Globus pallidus (tissue), 1 donor: Measurements from ENCODE around the gene PKDCC.
A peak's percentile ranks its signal among the peaks of the same experiment; 100 is the strongest.
"Not testable (repeated sequence)": the region's sequence is repeated elsewhere in the genome, so short reads cannot be mapped to it uniquely, and the experiment has no call there.

Experiments used
- DNase-seq: peaks from one replicate; pipeline ENCODE4 v3.0.0-alpha.2; 2015; ENCODE audit warnings: low spot score

PKDCC gene

GRCh38 chr2:42030200-42030759, 17.5 kb upstream of the PKDCC start:
- DNase-seq = no peak

- peak; percentile 60 for DNase-seq
Measured at GRCh38 chr2:42030829-42031228, 17.0 kb upstream of the PKDCC start.

GRCh38 chr2:42031281-42032223, 16.3 kb upstream of the PKDCC start:
- DNase-seq = no peak

GRCh38 chr2:42032224-42032620, 15.6 kb upstream of the PKDCC start:
- no peak for DNase-seq

GRCh38 chr2:42032745-42033144, 15.1 kb upstream of the PKDCC start:
- no peak for DNase-seq

- DNase-seq = not testable (repeated sequence)
Measured at GRCh38 chr2:42034096-42034495, 13.7 kb upstream of the PKDCC start.

- DNase-seq = no peak
Measured at GRCh38 chr2:42035241-42035640, 12.6 kb upstream of the PKDCC start.

GRCh38 chr2:42036413-42036812, 11.4 kb upstream of the PKDCC start:
- DNase-seq = no peak

GRCh38 chr2:42036940-42037339, 10.9 kb upstream of the PKDCC start:
- DNase-seq = no peak

GRCh38 chr2:42040643-42041278, 7.1 kb upstream of the PKDCC start:
- no peak for DNase-seq

GRCh38 chr2:42041377-42042127, 6.3 kb upstream of the PKDCC start:
- DNase-seq = no peak

GRCh38 chr2:42042631-42043355, 5.0 kb upstream of the PKDCC start:
- no peak for DNase-seq

GRCh38 chr2:42043789-42044394, 3.9 kb upstream of the PKDCC start:
- DNase-seq = no peak

GRCh38 chr2:42044939-42045338, 2.9 kb upstream of the PKDCC start:
- DNase-seq = no peak

GRCh38 chr2:42045352-42045751, 2.5 kb upstream of the PKDCC start:
- DNase-seq = no peak

- no peak for DNase-seq
Measured at GRCh38 chr2:42045848-42046748, 1.7 kb upstream of the PKDCC start.

- DNase-seq = no peak
Measured at GRCh38 chr2:42046819-42047487, 868 bp upstream of the PKDCC start.

- DNase-seq = no peak
Measured at GRCh38 chr2:42048299-42049220, 739 bp downstream of the PKDCC start.
